Right lobe of liver (tissue), 6 donors: ENCODE results near the gene RTN4R. TPM values are rescaled to one million over a fixed set of nuclear protein-coding genes. Genes with fewer than 3 reads are reported as not detected.

Experiments used
- ATAC-seq, 4 donors: fragments of 200-7000 bp; cut with Tn5 transposase; one replicate each; pipeline ENCODE4 v1.9.1; 2020; ENCODE audit warnings: mild to moderate bottlenecking in 4 of 4, moderate library complexity in 4 of 4
- DNase-seq, 3 donors: peaks; one replicate each; pipeline ENCODE4 v3.0.0-alpha.2; 2020
- H3K27ac ChIP-seq, 3 donors: fragments of 200-600 bp; one replicate each; pipeline ENCODE4 v1.8.0; 2022
- H3K27me3 ChIP-seq, 2 donors: fragments of 200-600 bp; one replicate each; pipeline ENCODE4 v1.8.0; 2022
- H3K36me3 ChIP-seq, 4 donors: fragments of 200-600 bp; sonication (generic) in 1 of 4; one replicate each; pipeline versions ENCODE4 v1.5.1 to v1.8.0; 2017 to 2022; ENCODE audit warnings: control low read depth in 1 of 4
- H3K4me1 ChIP-seq, 4 donors: fragments of 200-600 bp; sonication (generic) in 1 of 4; one replicate each; pipeline versions ENCODE4 v1.5.1 to v1.8.0; 2017 to 2022; ENCODE audit warnings: control low read depth in 1 of 4
- H3K4me3 ChIP-seq, 3 donors: fragments of 200-600 bp; one replicate each; pipeline ENCODE4 v1.8.0; 2022
- H3K9me3 ChIP-seq, 4 donors: fragments of 200-600 bp; sonication (generic) in 1 of 4; one replicate each; pipeline versions ENCODE4 v1.5.1 to v1.8.0; 2017 to 2022; ENCODE audit warnings: control low read depth in 1 of 4
- CTCF ChIP-seq, 4 donors: fragments of 200-600 bp in 3 of 4; fragments of 450-650 bp in 1 of 4; IDR thresholded peaks; one replicate each; pipeline versions ENCODE4 v1.5.1 to v1.8.0; 2016 to 2022; ENCODE audit warnings: antibody characterized with exemption in 4 of 4, mild to moderate bottlenecking in 2 of 4
- POLR2A ChIP-seq: fragments of 450-650 bp; IDR thresholded peaks from one replicate; pipeline ENCODE4 v1.6.1; 2017; ENCODE audit warnings: antibody characterized with exemption, mild to moderate bottlenecking
- WGBS: methylation state at CpG from one replicate; pipeline ENCODE4 v1.1.6; 2018; ENCODE audit warnings: low coverage, low lambda C conversion rate; ENCODE audit not compliant: insufficient coverage; ENCODE audit errors: missing lambda C conversion rate; 5-methylcytosine and 5-hydroxymethylcytosine counted together
- intact Hi-C, 2 donors: fragments of 100-400 bp; cut with DNase I; formaldehyde crosslinking; loops; one replicate each; pipeline versions ENCODE4 v1.11.2 to v1.14.1; 2022
- total RNA-seq, 6 experiments: library from RNA; depleted of rRNA in 2 of 6; stranded (reverse); fragments of >200 nt in 2 of 6; fragmentation: NEBNext Ultra II Directional in 3 of 6; extraction: Animal tissue kit (Norgen Biotek cat#: 25700) in 3 of 6; gene quantifications; one replicate each; pipeline versions ENCODE4 v1.1.0 to v1.2.4, GENCODE V29; 2016 to 2023
- donor health status: DM: no; HTN: yes; CAD: no.
- donor health status: DM: no; HTN: no; CAD: no.
- donor health status: DM: no; HTN: no; CAD: no.
- donor health status: DM: no; HTN: yes; CAD: no.
- donor health status: DM: no; HTN: yes; CAD: no.

RTN4R gene
- total RNA-seq, 6 experiments from 2014 or later, result 3.0 to 12.4 (median 8.5) TPM

GRCh38 chr22:20238901-20239675, 29.0 kb downstream of the RTN4R start:
- TF ChIP-seq CTCF (IDR thresholded peaks at IDR 0.05) (no peak), POLR2A (no peak)
- 60% methylated on average over 3 of the region's 35 CpGs for WGBS
- Histone ChIP-seq H3K27me3 (no peaks in the 10 kb centered on the region), H3K4me3 (no peak overlapping the region), H3K4me1 (peaks cover 0 to 67% (median 14%) of the 10 kb centered on the region in 4 donors), H3K27ac (peak overlapping the region; percentile 9 to 78 (median 22)), H3K9me3 (no peaks in the 10 kb centered on the region), H3K36me3 (no peaks in the 10 kb centered on the region)
- DNase-seq, result peak in 1 of 3 donors; percentile 50
- intact Hi-C loops, result no loop called here
- no peak for ATAC-seq

- peaks cover 0 to 62% (median 14%) of the 10 kb centered on the region in 4 donors for H3K4me1 ChIP-seq
- TF ChIP-seq POLR2A (no peak), CTCF (IDR thresholded peaks at IDR 0.05) (peak; percentile 63 to 79 (median 72))
- no peak overlapping the region for H3K4me3 ChIP-seq
- no peaks in the 10 kb centered on the region for H3K9me3 ChIP-seq
- WGBS, result no CpG with 5 or more reads among the region's 6 CpGs
- no peaks in the 10 kb centered on the region for H3K36me3 ChIP-seq
- peak; percentile 78 to 84 (median 82) for DNase-seq
- peak; percentile 64 to 72 (median 68) for ATAC-seq
- no peaks in the 10 kb centered on the region for H3K27me3 ChIP-seq
- H3K27ac ChIP-seq, result peak overlapping the region; percentile 9 to 78 (median 22)
- intact Hi-C loops, result no loop called here
Observed at GRCh38 chr22:20238536-20238900, 29.6 kb downstream of the RTN4R start.

GRCh38 chr22:20237480-20238440, 30.4 kb downstream of the RTN4R start:
- Histone ChIP-seq H3K36me3 (no peaks in the 10 kb centered on the region), H3K27ac (peak overlapping the region in 1 of 3 donors; percentile 78), H3K4me1 (peaks cover 0 to 55% (median 14%) of the 10 kb centered on the region in 4 donors), H3K27me3 (no peaks in the 10 kb centered on the region), H3K4me3 (no peak overlapping the region), H3K9me3 (no peaks in the 10 kb centered on the region)
- intact Hi-C loops, result no loop called here
- 58% methylated on average over 5 of the region's 28 CpGs for WGBS
- DNase-seq (no peak), ATAC-seq (peak in 3 of 4 donors; percentile 2 to 14 (median 2))
- no peak for TF ChIP-seq CTCF (IDR thresholded peaks at IDR 0.05)
- TF ChIP-seq POLR2A, result no peak

GRCh38 chr22:20236052-20236717, 31.9 kb downstream of the RTN4R start:
- intact Hi-C loops, result no loop called here
- no peaks in the 10 kb centered on the region for H3K27me3 ChIP-seq
- WGBS, result 35% methylated on average over 2 of the region's 11 CpGs
- peak overlapping the region in 2 of 3 donors; percentile 32 to 78 for H3K27ac ChIP-seq
- H3K4me3 ChIP-seq, result no peak overlapping the region
- peaks cover 0 to 41% (median 14%) of the 10 kb centered on the region in 4 donors for H3K4me1 ChIP-seq
- DNase-seq (peak; percentile 75 to 92 (median 91)), ATAC-seq (peak; percentile 66 to 80 (median 73))
- H3K36me3 ChIP-seq, result no peaks in the 10 kb centered on the region
- TF ChIP-seq CTCF (IDR thresholded peaks at IDR 0.05) (no peak), POLR2A (no peak)
- H3K9me3 ChIP-seq, result no peaks in the 10 kb centered on the region
